Liver (tissue), 3 donors: ENCODE data around the gene FBXW9.

Experiments used
- CTCF ChIP-seq: fragments of 150-350 bp; IDR thresholded peaks from 2 replicates; pipeline ENCODE4 v1.5.1; 2017; ENCODE audit warnings: improper control_type of control experiment, low read depth, low read length; ENCODE audit not compliant: missing input control
- FOXA2 ChIP-seq: IDR thresholded peaks from 2 replicates; pipeline ENCODE4 v1.6.1; 2016; ENCODE audit warnings: antibody characterized with exemption
- GABPA ChIP-seq, 2 donors: IDR thresholded peaks in 1 of 2; conservative IDR thresholded peaks in 1 of 2; 2 replicates each; pipeline ENCODE4 v1.6.1; 2016; ENCODE audit warnings: antibody characterized with exemption in 2 of 2, mild to moderate bottlenecking in 1 of 2, moderate library complexity in 1 of 2
- JUND ChIP-seq, 2 donors: IDR thresholded peaks; 2 replicates each; pipeline ENCODE4 v1.6.1; 2016; ENCODE audit warnings: antibody characterized with exemption in 2 of 2
- RAD21 ChIP-seq, 2 donors: IDR thresholded peaks; 2 replicates each; pipeline ENCODE4 v1.6.1; 2016; ENCODE audit warnings: antibody characterized with exemption in 2 of 2, mild to moderate bottlenecking in 2 of 2
- SP1 ChIP-seq: IDR thresholded peaks from 2 replicates; pipeline ENCODE4 v1.6.1; 2018; ENCODE audit warnings: antibody characterized with exemption, mild to moderate bottlenecking
- TAF1 ChIP-seq: conservative IDR thresholded peaks from 2 replicates; pipeline ENCODE4 v1.6.1; 2016; ENCODE audit warnings: antibody characterized with exemption, mild to moderate bottlenecking
- YY1 ChIP-seq: IDR thresholded peaks from 2 replicates; pipeline ENCODE4 v1.6.1; 2016; ENCODE audit warnings: antibody characterized with exemption, mild to moderate bottlenecking
- ZBTB33 ChIP-seq: IDR thresholded peaks from 2 replicates; pipeline ENCODE4 v1.6.1; 2016; ENCODE audit warnings: antibody characterized with exemption
- TF ChIP-seq, protein P1 (sequence below): IDR thresholded peaks from 2 replicates; pipeline ENCODE4 v1.6.1; 2016; ENCODE audit warnings: antibody characterized with exemption, mild to moderate bottlenecking
- donor health status: healthy.
- donor health status: healthy.

DNA sequence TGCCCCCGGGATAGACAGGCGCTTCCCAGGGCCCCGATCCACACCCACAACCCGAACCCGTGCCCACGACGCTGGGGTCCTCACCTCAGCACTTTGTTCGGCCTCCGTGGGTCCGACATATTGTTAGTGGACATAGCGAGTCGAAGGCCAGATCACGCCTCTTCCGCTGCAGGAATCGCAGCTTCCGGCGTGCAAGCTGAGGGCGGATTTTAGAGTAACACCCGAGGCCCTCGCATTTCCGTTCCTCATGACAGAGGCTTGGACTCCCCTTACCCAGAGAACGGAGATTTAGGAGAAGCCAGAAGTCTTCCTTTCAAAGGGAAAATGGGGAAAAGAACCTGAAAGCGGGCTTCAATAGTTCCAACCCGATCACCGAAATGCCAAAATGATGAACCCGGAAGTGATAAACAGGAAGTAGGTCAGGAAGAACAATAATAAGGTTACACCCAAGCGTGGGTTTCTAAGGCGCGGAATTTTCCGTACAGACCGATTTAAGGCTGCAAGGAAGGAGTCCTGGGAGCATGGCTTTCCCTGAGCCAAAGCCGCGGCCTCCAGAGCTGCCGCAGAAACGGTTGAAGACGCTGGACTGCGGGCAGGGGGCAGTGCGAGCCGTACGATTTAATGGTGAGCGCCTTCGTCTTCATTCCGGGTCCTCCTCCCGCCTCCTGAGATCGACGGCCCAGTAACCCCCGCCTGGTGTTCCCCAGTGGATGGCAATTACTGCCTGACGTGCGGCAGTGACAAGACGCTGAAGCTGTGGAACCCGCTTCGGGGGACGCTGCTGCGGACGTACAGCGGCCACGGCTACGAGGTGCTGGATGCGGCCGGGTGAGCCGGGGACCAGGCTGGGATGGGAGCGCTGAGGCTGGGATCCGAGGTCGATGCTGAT, 26.9 kb downstream of the FBXW9 start:
- TF ChIP-seq ZBTB33: no peak
- TF ChIP-seq CTCF: no peak
- peak; percentile 47 for TF ChIP-seq SP1
- TF ChIP-seq, protein P1, sequence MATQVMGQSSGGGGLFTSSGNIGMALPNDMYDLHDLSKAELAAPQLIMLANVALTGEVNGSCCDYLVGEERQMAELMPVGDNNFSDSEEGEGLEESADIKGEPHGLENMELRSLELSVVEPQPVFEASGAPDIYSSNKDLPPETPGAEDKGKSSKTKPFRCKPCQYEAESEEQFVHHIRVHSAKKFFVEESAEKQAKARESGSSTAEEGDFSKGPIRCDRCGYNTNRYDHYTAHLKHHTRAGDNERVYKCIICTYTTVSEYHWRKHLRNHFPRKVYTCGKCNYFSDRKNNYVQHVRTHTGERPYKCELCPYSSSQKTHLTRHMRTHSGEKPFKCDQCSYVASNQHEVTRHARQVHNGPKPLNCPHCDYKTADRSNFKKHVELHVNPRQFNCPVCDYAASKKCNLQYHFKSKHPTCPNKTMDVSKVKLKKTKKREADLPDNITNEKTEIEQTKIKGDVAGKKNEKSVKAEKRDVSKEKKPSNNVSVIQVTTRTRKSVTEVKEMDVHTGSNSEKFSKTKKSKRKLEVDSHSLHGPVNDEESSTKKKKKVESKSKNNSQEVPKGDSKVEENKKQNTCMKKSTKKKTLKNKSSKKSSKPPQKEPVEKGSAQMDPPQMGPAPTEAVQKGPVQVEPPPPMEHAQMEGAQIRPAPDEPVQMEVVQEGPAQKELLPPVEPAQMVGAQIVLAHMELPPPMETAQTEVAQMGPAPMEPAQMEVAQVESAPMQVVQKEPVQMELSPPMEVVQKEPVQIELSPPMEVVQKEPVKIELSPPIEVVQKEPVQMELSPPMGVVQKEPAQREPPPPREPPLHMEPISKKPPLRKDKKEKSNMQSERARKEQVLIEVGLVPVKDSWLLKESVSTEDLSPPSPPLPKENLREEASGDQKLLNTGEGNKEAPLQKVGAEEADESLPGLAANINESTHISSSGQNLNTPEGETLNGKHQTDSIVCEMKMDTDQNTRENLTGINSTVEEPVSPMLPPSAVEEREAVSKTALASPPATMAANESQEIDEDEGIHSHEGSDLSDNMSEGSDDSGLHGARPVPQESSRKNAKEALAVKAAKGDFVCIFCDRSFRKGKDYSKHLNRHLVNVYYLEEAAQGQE: no peak
- no peak for TF ChIP-seq TAF1
- TF ChIP-seq GABPA (IDR thresholded peaks at IDR 0.05 in 1 of 2, conservative IDR thresholded peaks at IDR 0.05 in 1 of 2): peak; percentile 100
- TF ChIP-seq YY1: peak; percentile 94
- TF ChIP-seq RAD21 (IDR thresholded peaks at IDR 0.05): no peak
- TF ChIP-seq JUND (IDR thresholded peaks at IDR 0.05): peak in 1 of 2 donors; percentile 51
- TF ChIP-seq FOXA2: no peak
